Esophagus (tissue), 2 donors: Measurements from ENCODE around the gene NHSL1. TPM values are rescaled to one million over a fixed set of nuclear protein-coding genes. Genes with fewer than 3 reads are reported as not detected.

Experiments used
- H3K27ac ChIP-seq, 2 donors: one replicate each; pipeline ENCODE4 v1.5.1; 2013; ENCODE audit warnings: low read depth in 2 of 2, mild to moderate bottlenecking in 2 of 2, inconsistent platforms in 1 of 2, low read length in 1 of 2, moderate library complexity in 1 of 2
- H3K27me3 ChIP-seq, 2 donors: one replicate each; pipeline ENCODE4 v1.6.1; 2013; ENCODE audit warnings: low read length in 2 of 2, control low read depth in 1 of 2, mild to moderate bottlenecking in 1 of 2; ENCODE audit not compliant: insufficient read depth in 2 of 2, control insufficient read depth in 1 of 2
- H3K36me3 ChIP-seq, 2 donors: one replicate each; pipeline ENCODE4 v1.6.1; 2013; ENCODE audit warnings: low read length in 1 of 2; ENCODE audit not compliant: control insufficient read depth in 2 of 2, insufficient read depth in 2 of 2
- H3K4me1 ChIP-seq, 2 donors: one replicate each; pipeline ENCODE4 v1.6.1; 2013; ENCODE audit warnings: low read length in 1 of 2; ENCODE audit not compliant: control insufficient read depth in 2 of 2, insufficient read depth in 2 of 2
- H3K4me3 ChIP-seq, 2 donors: one replicate each; pipeline ENCODE4 v1.5.1; 2013; ENCODE audit warnings: low read length in 2 of 2, mild to moderate bottlenecking in 2 of 2, low read depth in 1 of 2, moderate library complexity in 1 of 2
- H3K9me3 ChIP-seq, 2 donors: one replicate each; pipeline ENCODE4 v1.6.1; 2013; ENCODE audit warnings: mild to moderate bottlenecking in 2 of 2, low read depth in 1 of 2, low read length in 1 of 2, moderate library complexity in 1 of 2; ENCODE audit not compliant: control insufficient read depth in 2 of 2, insufficient read depth in 1 of 2
- WGBS, 2 donors: extraction: QIAGEN DNeasy Blood & Tissue Kit; methylation state at CpG; one replicate each; pipeline ENCODE4 v1.1.7; 2013; 5-methylcytosine and 5-hydroxymethylcytosine counted together
- polyA plus RNA-seq, 2 donors: library from polyadenylated mRNA; stranded (reverse); fragments of 200-250 nt; gene quantifications; one replicate each; pipeline ENCODE4 v1.2.3, GENCODE V29; 2013
- donor health status: healthy with polysubstance abuse.
- donor health status: Bipolar disorder and iron deficiency.

The NHSL1 gene
- polyA plus RNA-seq, 2 donors, result 6.5 to 12.9 TPM

- no peak overlapping the region for H3K27ac ChIP-seq
- peaks cover 8 to 10% of the 10 kb centered on the region in 2 donors for H3K36me3 ChIP-seq
- WGBS, 2 donors, result 79 to 82% methylated on average over 4 of the region's 4 CpGs
- no peaks in the 10 kb centered on the region for H3K27me3 ChIP-seq
- no peak overlapping the region for H3K4me3 ChIP-seq
- no peaks in the 10 kb centered on the region for H3K9me3 ChIP-seq
- H3K4me1 ChIP-seq, result no peaks in the 10 kb centered on the region
These were observed 64.4 kb downstream of the NHSL1 start for GRCh38 chr6:138434925-138435324.

DNA sequence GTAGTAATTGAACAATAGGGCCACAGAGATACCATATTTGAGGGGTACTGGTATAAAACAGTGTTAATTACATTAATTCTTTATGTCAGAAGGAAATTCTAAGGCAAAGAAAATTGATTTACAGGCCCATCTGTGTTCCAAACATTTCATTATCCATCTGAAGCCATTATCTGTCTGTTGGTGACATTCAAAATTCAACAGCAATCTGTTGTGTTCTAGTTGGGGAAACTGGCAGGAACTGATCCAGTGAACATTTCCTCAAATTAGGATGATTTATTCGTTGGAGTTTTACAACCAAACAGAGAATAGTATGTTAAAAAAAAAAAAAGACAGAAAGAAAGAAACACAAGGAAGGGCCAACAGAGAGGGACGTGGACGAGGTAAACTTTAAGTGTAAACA is 65.2 kb downstream of the NHSL1 start:
- 75 to 81% methylated on average over 3 of the region's 3 CpGs for WGBS, 2 donors
- Histone ChIP-seq H3K27ac (no peak overlapping the region), H3K27me3 (no peaks in the 10 kb centered on the region), H3K36me3 (peaks cover 8 to 10% of the 10 kb centered on the region in 2 donors), H3K4me3 (no peak overlapping the region), H3K4me1 (no peaks in the 10 kb centered on the region), H3K9me3 (no peaks in the 10 kb centered on the region)

DNA sequence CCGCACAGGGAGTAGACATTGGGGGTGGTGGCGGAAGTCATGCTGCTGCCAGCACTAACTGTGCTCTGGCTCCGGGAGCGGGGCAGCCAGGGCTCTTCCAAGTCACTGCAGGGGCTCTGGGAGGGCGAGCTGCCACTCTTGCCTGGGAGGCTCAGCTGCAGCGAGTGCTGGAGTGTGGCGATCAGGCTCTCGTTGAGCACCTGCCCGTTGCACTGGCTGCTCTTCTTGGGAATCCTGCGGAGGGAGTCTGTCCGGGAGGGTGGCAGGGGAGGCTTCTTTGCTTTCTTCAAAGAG is 67.3 kb downstream of the NHSL1 start:
- no peak overlapping the region for H3K4me3 ChIP-seq
- no peaks in the 10 kb centered on the region for H3K27me3 ChIP-seq
- H3K27ac ChIP-seq, result no peak overlapping the region
- 94 to 95% methylated on average over 11 of the region's 11 CpGs for WGBS, 2 donors
- H3K4me1 ChIP-seq, result no peaks in the 10 kb centered on the region
- H3K9me3 ChIP-seq, result no peaks in the 10 kb centered on the region
- peaks cover 8 to 10% of the 10 kb centered on the region in 2 donors for H3K36me3 ChIP-seq

DNA sequence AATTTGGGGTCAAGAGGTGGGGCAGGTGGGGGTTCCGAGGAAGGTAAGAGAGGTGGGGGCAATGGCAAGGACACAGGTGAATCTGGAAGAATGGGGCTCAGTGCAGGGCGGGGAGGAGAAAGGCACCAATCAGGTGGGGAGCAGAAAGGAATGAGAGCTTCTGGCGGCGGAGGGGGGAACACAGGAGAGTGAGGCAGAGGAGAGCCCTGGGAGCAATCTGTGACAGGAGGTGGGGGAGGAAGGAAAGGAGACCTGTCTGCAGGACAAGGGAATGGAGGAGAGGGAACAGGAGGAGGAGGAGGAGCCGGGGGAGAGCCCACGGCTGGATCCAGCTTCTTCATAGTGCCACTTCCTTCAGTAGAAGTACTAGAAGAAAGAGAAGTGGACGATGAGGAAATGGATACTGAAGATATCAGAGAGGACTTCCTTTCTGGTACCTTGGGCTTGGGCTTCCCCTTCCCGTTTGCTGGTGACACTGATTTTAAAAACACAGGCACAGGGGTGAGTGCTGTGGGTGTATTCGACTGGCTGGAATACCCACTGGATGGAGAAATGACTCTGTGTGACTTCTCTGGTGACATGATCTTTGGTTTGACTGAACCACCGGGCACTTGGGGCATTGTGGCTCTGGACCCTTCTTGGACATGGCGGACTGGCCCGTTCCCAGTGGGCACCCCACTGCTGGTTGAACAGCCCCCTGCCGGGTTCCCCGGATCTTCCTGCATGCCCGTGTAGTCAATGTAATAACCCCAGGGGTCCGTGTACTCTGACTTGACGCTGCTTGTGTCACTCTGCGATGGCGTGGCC is 67.8 kb downstream of the NHSL1 start:
- 84 to 87% methylated on average over 19 of the region's 19 CpGs for WGBS, 2 donors
- Histone ChIP-seq H3K4me1 (no peaks in the 10 kb centered on the region), H3K27me3 (no peaks in the 10 kb centered on the region), H3K27ac (no peak overlapping the region), H3K9me3 (no peaks in the 10 kb centered on the region), H3K36me3 (peaks cover 10% of the 10 kb centered on the region in 2 donors), H3K4me3 (no peak overlapping the region)

- Histone ChIP-seq H3K27ac (no peak overlapping the region), H3K4me1 (no peaks in the 10 kb centered on the region), H3K9me3 (no peaks in the 10 kb centered on the region), H3K4me3 (no peak overlapping the region), H3K27me3 (no peaks in the 10 kb centered on the region), H3K36me3 (peaks cover 10% of the 10 kb centered on the region in 2 donors)
- WGBS, 2 donors, result 90% methylated on average over 29 of the region's 29 CpGs
These were observed 68.7 kb downstream of the NHSL1 start for GRCh38 chr6:138430361-138431145.

DNA sequence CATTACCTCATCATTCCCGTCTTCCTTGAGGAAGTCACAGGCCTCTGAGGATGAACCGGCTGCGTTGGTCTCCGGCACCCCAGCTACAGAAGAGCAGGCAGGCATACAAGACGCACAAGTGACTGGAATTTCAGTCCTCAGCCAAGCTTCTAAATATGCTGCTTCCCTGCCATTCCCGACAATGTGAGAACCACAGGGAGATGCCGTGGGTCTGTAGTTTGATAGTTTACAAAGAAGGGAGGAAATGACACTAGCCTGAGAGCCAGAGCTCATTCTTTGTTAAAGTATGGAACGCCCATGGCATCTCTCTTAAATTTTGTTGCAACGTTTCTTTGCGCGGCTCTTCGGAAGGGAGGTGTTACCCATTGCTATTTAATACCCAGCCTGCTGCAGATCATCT is 69.5 kb downstream of the NHSL1 start:
- Histone ChIP-seq H3K4me1 (no peaks in the 10 kb centered on the region), H3K27ac (no peak overlapping the region), H3K9me3 (no peaks in the 10 kb centered on the region), H3K4me3 (no peak overlapping the region), H3K27me3 (no peaks in the 10 kb centered on the region), H3K36me3 (peaks cover 8 to 10% of the 10 kb centered on the region in 2 donors)
- WGBS, 2 donors, result 74 to 76% methylated on average over 12 of the region's 12 CpGs

DNA sequence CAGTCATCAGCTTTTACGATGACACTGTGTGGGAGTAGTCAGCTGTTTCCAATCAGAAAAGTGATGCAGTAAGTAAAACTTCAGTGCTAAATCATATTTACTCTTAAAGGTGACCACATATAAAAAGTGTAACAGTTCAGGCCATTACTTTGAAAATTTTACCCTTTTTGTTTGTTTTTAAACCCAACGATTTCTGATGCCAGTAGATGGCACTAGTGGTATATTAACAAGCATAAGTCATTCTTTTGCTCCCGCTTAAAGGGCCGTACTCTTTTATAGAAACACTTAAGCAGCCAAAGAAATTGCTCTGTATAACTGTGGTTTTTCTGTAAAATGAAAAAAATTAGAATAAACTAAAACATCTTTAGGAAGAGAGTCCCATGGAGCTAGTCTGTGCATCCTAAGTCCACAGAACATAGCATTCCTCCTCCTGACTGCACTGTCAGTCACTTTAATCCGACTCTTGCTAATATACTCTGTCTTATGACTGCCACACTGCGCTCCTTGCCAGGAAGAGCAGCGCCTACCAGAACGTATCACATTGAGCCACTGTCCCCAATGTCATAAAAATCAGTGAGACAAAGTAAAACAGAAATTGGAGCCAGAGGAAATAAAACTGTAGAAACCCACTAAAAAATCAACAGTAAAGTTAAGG is 70.2 kb downstream of the NHSL1 start:
- 37% methylated on average over 8 of the region's 8 CpGs for WGBS, 2 donors
- Histone ChIP-seq H3K27me3 (no peaks in the 10 kb centered on the region), H3K9me3 (no peaks in the 10 kb centered on the region), H3K36me3 (peaks cover 7 to 16% of the 10 kb centered on the region in 2 donors), H3K27ac (peak overlapping the region in 1 of 2 donors; percentile 2), H3K4me1 (no peaks in the 10 kb centered on the region), H3K4me3 (no peak overlapping the region)

- Histone ChIP-seq H3K36me3 (peaks cover 7 to 19% of the 10 kb centered on the region in 2 donors), H3K9me3 (no peaks in the 10 kb centered on the region)
- WGBS, 2 donors, result 87 to 88% methylated on average over 8 of the region's 8 CpGs
These were observed 71.6 kb downstream of the NHSL1 start for GRCh38 chr6:138427701-138428100.

DNA sequence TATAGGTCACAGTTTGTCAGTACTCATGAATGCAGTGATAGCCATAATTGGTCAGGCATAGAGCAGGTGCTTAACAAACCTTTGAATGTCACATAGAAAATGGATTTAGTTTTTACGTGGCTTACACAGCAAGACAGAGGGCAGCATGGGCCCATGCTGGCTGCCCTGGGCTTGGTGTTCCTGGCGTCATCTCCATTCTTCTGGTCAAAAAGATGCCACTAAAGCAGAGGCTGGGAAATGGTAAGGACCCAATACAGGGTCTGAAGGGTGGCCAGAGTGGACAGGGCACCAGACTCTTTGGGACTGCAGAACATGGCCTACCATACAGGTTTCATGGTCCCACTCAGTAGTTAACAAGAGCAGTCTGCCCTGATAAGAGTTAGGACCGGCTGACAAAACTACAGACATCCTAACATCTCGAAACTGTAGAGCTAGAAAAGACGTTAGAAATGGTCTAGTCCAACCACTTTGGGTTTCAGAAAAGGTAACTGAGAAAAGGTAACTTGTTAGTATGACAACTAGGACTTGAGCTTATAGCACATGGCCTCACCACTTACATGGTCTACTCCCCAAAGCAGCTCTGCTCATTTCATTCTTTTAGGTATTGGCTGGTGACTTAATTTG is 72.7 kb downstream of the NHSL1 start:
- 85 to 88% methylated on average over 5 of the region's 5 CpGs for WGBS, 2 donors
- peaks cover 0 to 16% of the 10 kb centered on the region in 2 donors for H3K36me3 ChIP-seq
- H3K27ac ChIP-seq, result no peak overlapping the region

More at GRCh38 chr6:138427701-138428100, 71.6 kb downstream of the NHSL1 start:
- no peaks in the 10 kb centered on the region for H3K27me3 ChIP-seq
- H3K4me3 ChIP-seq, result no peak overlapping the region
- H3K4me1 ChIP-seq, result no peaks in the 10 kb centered on the region
- H3K27ac ChIP-seq, result no peak overlapping the region

More for the DNA sequence above, 72.7 kb downstream of the NHSL1 start:
- H3K4me1 ChIP-seq, result no peaks in the 10 kb centered on the region
- no peaks in the 10 kb centered on the region for H3K9me3 ChIP-seq
- no peaks in the 10 kb centered on the region for H3K27me3 ChIP-seq
- H3K4me3 ChIP-seq, result no peak overlapping the region
